SK-N-SH (cell line): Measurements from ENCODE around the gene PCSK2. TPM values are rescaled to one million over a fixed set of nuclear protein-coding genes. Genes with fewer than 3 reads are reported as not detected.

Experiments
- CTCF ChIA-PET: fragments of 300-600, 350-600 bp; formaldehyde crosslinking; extraction: SDS; loops from one replicate; lab custom pipeline; 2021; lab: Yijun Ruan, JAX
- POLR2A ChIA-PET: fragments of 350-600 bp; sonication (Branson Sonifier 250); formaldehyde crosslinking; extraction: SDS; loops from one replicate; lab custom pipeline; 2020; ENCODE audit warnings: antibody characterized with exemption, inconsistent platforms; lab: Yijun Ruan, JAX
- DNase-seq: peaks from one replicate; pipeline ENCODE4 v3.0.0; 2012
- H2AFZ ChIP-seq: fragments of 200-600 bp; sonication (generic); 2 replicates; pipeline ENCODE4 v1.8.1; 2016; ENCODE audit warnings: antibody characterized with exemption, mild to moderate bottlenecking, low read depth
- H3F3A ChIP-seq: fragments of 200-600 bp; sonication (generic); replicated peaks from 2 replicates; pipeline ENCODE3; 2016; ENCODE audit warnings: antibody characterized with exemption, mild to moderate bottlenecking; ENCODE audit not compliant: insufficient read depth
- H3K27ac ChIP-seq, 2 experiments: fragments of 200-500 bp in 1 of 2; fragments of 200-600 bp in 1 of 2; sonication (Bioruptor generic) in 1 of 2; sonication (generic), shearing (Covaris generic) in 1 of 2; 2 replicates each; pipeline versions ENCODE4 v1.5.1 to v1.6.1; 2014 to 2016; ENCODE audit warnings: low read depth in 2 of 2, inconsistent platforms in 1 of 2, low read length in 1 of 2, mild to moderate bottlenecking in 1 of 2, mixed read lengths in 1 of 2
- H3K27me3 ChIP-seq: fragments of 200-600 bp; sonication (generic), shearing (Covaris generic); 2 replicates; pipeline ENCODE4 v1.6.1; 2016; ENCODE audit warnings: mixed run types; ENCODE audit not compliant: insufficient read depth
- H3K36me3 ChIP-seq, 2 experiments: fragments of 200-500 bp in 1 of 2; fragments of 200-600 bp in 1 of 2; sonication (Bioruptor generic) in 1 of 2; sonication (generic) in 1 of 2; replicated peaks in 1 of 2; 2 replicates each; pipeline versions ENCODE3 to v1.5.1; 2014 to 2016; ENCODE audit warnings: low read length in 1 of 2, mild to moderate bottlenecking in 1 of 2; ENCODE audit not compliant: insufficient read depth in 2 of 2, control insufficient read depth in 1 of 2
- H3K4me1 ChIP-seq, 2 experiments: fragments of 200-500 bp in 1 of 2; fragments of 200-600 bp in 1 of 2; sonication (Bioruptor generic) in 1 of 2; sonication (generic), shearing (Covaris generic) in 1 of 2; 2 replicates each; pipeline versions ENCODE4 v1.5.1 to v1.6.1; 2014 to 2016; ENCODE audit warnings: low read depth in 1 of 2, low read length in 1 of 2, mixed run types in 1 of 2; ENCODE audit not compliant: insufficient read depth in 2 of 2, control insufficient read depth in 1 of 2
- H3K4me2 ChIP-seq: fragments of 200-600 bp; sonication (generic), shearing (Covaris generic); 2 replicates; pipeline ENCODE4 v1.6.1; 2017; ENCODE audit warnings: mixed run types
- H3K4me3 ChIP-seq, 2 experiments: fragments of 200-500 bp in 1 of 2; fragments of 200-600 bp in 1 of 2; sonication (Bioruptor generic) in 1 of 2; sonication (generic), shearing (Covaris generic) in 1 of 2; 2 replicates each; pipeline versions ENCODE4 v1.5.1 to v1.8.1; 2014 to 2016; ENCODE audit warnings: low read depth in 2 of 2, inconsistent platforms in 1 of 2, low read length in 1 of 2, mild to moderate bottlenecking in 1 of 2, mixed read lengths in 1 of 2, moderate library complexity in 1 of 2
- H3K79me2 ChIP-seq: fragments of 200-600 bp; sonication (generic); 2 replicates; pipeline ENCODE4 v1.8.1; 2017; ENCODE audit warnings: mild to moderate bottlenecking; ENCODE audit not compliant: insufficient read depth
- H3K9ac ChIP-seq: fragments of 200-600 bp; sonication (generic); 2 replicates; pipeline ENCODE4 v1.6.1; 2017; ENCODE audit warnings: mixed run types
- H3K9me2 ChIP-seq: fragments of 200-600 bp; sonication (generic); 2 replicates; pipeline ENCODE4 v1.6.1; 2017; ENCODE audit warnings: mixed run types
- H3K9me3 ChIP-seq: fragments of 200-600 bp; sonication (generic); 2 replicates; pipeline ENCODE4 v1.6.1; 2017; ENCODE audit warnings: mixed run types, mild to moderate bottlenecking, moderate library complexity
- H4K20me1 ChIP-seq: fragments of 200-600 bp; sonication (generic); 2 replicates; pipeline ENCODE4 v1.6.1; 2017; ENCODE audit warnings: mild to moderate bottlenecking, mixed run types; ENCODE audit not compliant: insufficient read depth
- ELF1 ChIP-seq: IDR thresholded peaks from 2 replicates; pipeline ENCODE4 v1.4.0; 2012
- EP300 ChIP-seq, 2 experiments: IDR thresholded peaks; 2 replicates each; pipeline versions ENCODE4 v1.4.0 to v1.6.1; 2012; ENCODE audit warnings: borderline replicate concordance in 1 of 2, low read depth in 1 of 2, low read length in 1 of 2
- GABPA ChIP-seq: IDR thresholded peaks from 2 replicates; pipeline ENCODE4 v1.4.0; 2012; ENCODE audit warnings: low read depth, mild to moderate bottlenecking
- MEF2A ChIP-seq: IDR thresholded peaks from 2 replicates; pipeline ENCODE4 v1.4.0; 2012; ENCODE audit warnings: low read depth, borderline replicate concordance
- MXI1 ChIP-seq: IDR thresholded peaks from 2 replicates; pipeline ENCODE4 v1.6.1; 2012; ENCODE audit warnings: mild to moderate bottlenecking, low read depth, low read length, improper control_type of control experiment
- NFIC ChIP-seq: IDR thresholded peaks from 2 replicates; pipeline ENCODE4 v1.4.0; 2012; ENCODE audit warnings: borderline replicate concordance
- NRF1 ChIP-seq: IDR thresholded peaks from 2 replicates; pipeline ENCODE4 v1.6.1; 2012; ENCODE audit warnings: low read depth, mild to moderate bottlenecking, low read length
- RCOR1 ChIP-seq: fragments of 150-350 bp; IDR thresholded peaks from 2 replicates; pipeline ENCODE4 v1.6.1; 2017; ENCODE audit warnings: antibody characterized with exemption, low read length
- RFX5 ChIP-seq: IDR thresholded peaks from 2 replicates; pipeline ENCODE4 v1.6.1; 2012; ENCODE audit warnings: mild to moderate bottlenecking, improper control_type of control experiment, low read length
- TAF1 ChIP-seq: IDR thresholded peaks from 2 replicates; pipeline ENCODE4 v1.6.1; 2012; ENCODE audit warnings: low read depth, mild to moderate bottlenecking, low read length, moderate library complexity, borderline replicate concordance
- TCF12 ChIP-seq: IDR thresholded peaks from 2 replicates; pipeline ENCODE4 v1.4.0; 2012
- TEAD4 ChIP-seq: IDR thresholded peaks from 2 replicates; pipeline ENCODE4 v1.4.0; 2012; ENCODE audit warnings: mild to moderate bottlenecking, borderline replicate concordance; ENCODE audit not compliant: insufficient read depth
- YY1 ChIP-seq: IDR thresholded peaks from 2 replicates; pipeline ENCODE4 v1.4.0; 2012; ENCODE audit warnings: low read depth, mild to moderate bottlenecking
- WGBS: methylation state at CpG from one replicate; pipeline ENCODE4 v1.1.6; 2017; ENCODE audit warnings: low lambda C conversion rate; 5-methylcytosine and 5-hydroxymethylcytosine counted together
- polyA plus RNA-seq, 3 experiments: library from polyadenylated mRNA; depleted of rRNA; stranded (reverse); fragments of >200 nt; gene quantifications; 2 replicates each; pipeline ENCODE4 v1.2.3, GENCODE V29; 2012
- TF ChIP-seq, protein P1 (sequence below): IDR thresholded peaks from 2 replicates; pipeline ENCODE4 v1.4.0; 2012; ENCODE audit warnings: low read depth, borderline replicate concordance
- TF ChIP-seq, protein P2 (sequence below): fragments of 200-600 bp; sonication (generic); IDR thresholded peaks from 2 replicates; pipeline ENCODE4 v1.6.1; 2017; ENCODE audit warnings: antibody characterized with exemption, mild to moderate bottlenecking, moderate library complexity
- TF ChIP-seq, protein P3 (sequence below): fragments of 150-350 bp; IDR thresholded peaks from 2 replicates; pipeline ENCODE4 v1.6.1; 2017; ENCODE audit warnings: antibody characterized with exemption, low read length, low read depth, borderline replicate concordance

The PCSK2 gene
- polyA plus RNA-seq, 1 of the 3 experiments (the other 2 are of a cell fraction), result not detected

DNA sequence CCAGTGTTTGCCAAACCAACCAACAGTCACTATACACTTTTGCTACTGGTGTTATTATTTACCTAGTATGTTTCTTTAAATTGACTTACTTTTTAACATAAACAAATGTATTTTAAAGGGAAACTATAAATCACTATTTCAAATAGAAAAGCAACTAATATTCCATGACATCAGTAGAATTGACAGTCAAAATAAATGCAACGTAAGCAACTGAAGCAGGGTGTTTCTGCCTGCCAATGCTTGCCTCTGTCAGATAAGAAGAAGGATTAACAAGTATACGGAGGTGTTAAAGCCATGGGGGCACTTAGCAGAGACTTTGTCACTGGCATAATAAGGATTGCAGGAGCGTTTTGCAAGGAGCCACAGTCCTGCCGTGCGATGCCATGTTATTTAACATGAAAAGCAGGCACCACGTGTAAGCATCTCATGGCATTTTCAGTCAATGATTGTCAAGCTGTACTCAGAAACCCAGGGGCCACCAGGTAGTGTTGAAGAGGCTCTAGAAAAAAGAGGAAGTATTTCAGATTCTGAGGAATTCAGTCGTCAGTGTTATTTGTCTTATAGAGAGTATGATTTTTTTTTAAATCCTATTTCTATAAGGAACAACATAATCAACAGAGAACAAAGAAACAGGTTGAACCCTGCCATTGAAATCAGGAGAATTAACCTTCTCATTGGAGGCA lies 172.6 kb downstream of the PCSK2 start:
- TF ChIP-seq NFIC, result no peak
- TF ChIP-seq, all 33 proteins: peak for 0
- H3K36me3 ChIP-seq, result no peaks in the 10 kb centered on the region
- no peaks in the 10 kb centered on the region for H3K4me1 ChIP-seq
- ChIA-PET CTCF (no interaction called here), POLR2A (no interaction called here)
- no peaks in the 10 kb centered on the region for H3K9me3 ChIP-seq
- no peak overlapping the region for H3K27ac ChIP-seq
- H3K4me2 ChIP-seq, result no peak overlapping the region
- H3K27me3 ChIP-seq, result no peaks in the 10 kb centered on the region
- H3K79me2 ChIP-seq, result no peaks in the 10 kb centered on the region
- H3K9ac ChIP-seq, result no peak overlapping the region
- DNase-seq, result no peak
- no peaks in the 10 kb centered on the region for H3K9me2 ChIP-seq
- no peaks in the 10 kb centered on the region for H4K20me1 ChIP-seq
- no peak overlapping the region for H2AFZ ChIP-seq
- no peak overlapping the region for H3K4me3 ChIP-seq
- 35% methylated on average over 7 of the region's 7 CpGs for WGBS
- H3F3A ChIP-seq, result no peaks in the 10 kb centered on the region

DNA sequence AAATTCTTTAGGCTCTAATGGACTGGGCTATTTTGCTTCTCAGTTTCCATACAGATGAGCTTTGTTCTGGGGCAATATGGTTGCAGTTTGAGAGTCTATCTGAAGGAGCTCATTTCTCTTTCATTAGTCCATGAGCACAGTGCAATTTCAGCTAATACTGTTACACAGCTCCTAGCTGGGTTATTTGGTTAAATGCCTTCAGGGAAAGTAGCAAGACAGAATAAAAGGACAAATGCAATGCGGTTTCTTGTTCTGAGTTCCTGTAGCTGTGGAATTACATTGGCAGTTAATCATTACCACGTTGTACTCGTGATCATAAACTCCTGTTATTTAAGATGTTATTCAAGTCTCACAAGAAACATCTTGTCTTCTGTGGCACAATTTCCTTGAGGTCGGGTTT lies 176.6 kb downstream of the PCSK2 start:
- Histone ChIP-seq H3K27me3 (no peaks in the 10 kb centered on the region), H3K36me3 (no peaks in the 10 kb centered on the region), H3K9ac (no peak overlapping the region), H3K9me3 (no peaks in the 10 kb centered on the region), H2AFZ (no peak overlapping the region), H3K27ac (no peak overlapping the region), H4K20me1 (no peaks in the 10 kb centered on the region), H3F3A (no peaks in the 10 kb centered on the region), H3K79me2 (no peaks in the 10 kb centered on the region), H3K4me3 (no peak overlapping the region), H3K4me1 (no peaks in the 10 kb centered on the region), H3K4me2 (no peak overlapping the region), H3K9me2 (no peaks in the 10 kb centered on the region)
- CTCF ChIA-PET, result no interaction called here
- DNase-seq, result no peak
- WGBS, result 16% methylated on average over 4 of the region's 4 CpGs
- TF ChIP-seq NRF1 (no peak), YY1 (no peak), TEAD4 (no peak), TCF12 (no peak), RFX5 (no peak), MEF2A (no peak)
- TF ChIP-seq, protein P1, sequence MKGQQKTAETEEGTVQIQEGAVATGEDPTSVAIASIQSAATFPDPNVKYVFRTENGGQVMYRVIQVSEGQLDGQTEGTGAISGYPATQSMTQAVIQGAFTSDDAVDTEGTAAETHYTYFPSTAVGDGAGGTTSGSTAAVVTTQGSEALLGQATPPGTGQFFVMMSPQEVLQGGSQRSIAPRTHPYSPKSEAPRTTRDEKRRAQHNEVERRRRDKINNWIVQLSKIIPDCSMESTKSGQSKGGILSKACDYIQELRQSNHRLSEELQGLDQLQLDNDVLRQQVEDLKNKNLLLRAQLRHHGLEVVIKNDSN, result no peak
- POLR2A ChIA-PET, result no interaction called here

DNA sequence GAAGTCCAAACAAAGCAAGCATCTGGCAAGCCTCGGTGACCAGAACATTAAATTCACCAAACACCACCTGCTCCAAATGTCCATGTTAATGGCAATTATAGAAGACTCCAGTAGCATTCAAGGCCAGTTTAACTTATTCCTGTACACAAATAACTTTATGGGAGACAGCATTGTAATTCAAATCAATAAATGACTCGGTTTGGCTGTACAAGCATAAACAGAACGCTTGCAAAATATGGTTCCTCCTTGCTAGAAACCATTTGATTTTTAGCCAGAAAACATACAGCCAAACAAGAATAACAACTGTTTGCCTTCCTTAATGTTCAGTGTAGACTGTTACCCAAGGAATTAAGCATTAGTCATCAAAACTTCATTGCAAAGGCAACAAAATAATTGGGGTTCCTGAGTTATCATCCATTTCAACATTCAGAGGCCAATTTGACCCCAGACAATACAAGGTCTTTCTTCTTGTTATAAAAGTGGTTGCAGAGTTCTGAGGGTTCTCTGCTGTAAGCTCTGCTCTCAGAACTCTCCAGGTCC lies 179.3 kb downstream of the PCSK2 start:
- POLR2A ChIA-PET, result no interaction called here
- Histone ChIP-seq H4K20me1 (no peaks in the 10 kb centered on the region), H3K9me3 (no peaks in the 10 kb centered on the region), H3K36me3 (no peaks in the 10 kb centered on the region), H3K9ac (no peak overlapping the region), H3K4me2 (no peak overlapping the region), H3K4me1 (no peaks in the 10 kb centered on the region), H3K4me3 (no peak overlapping the region), H2AFZ (no peak overlapping the region), H3K79me2 (no peaks in the 10 kb centered on the region), H3K9me2 (no peaks in the 10 kb centered on the region), H3K27ac (no peak overlapping the region), H3K27me3 (no peaks in the 10 kb centered on the region), H3F3A (no peaks in the 10 kb centered on the region)
- 43% methylated on average over 3 of the region's 3 CpGs for WGBS
- no peak for DNase-seq
- CTCF ChIA-PET, result interaction anchor here (0.9 kb wide), 1 partner anchor 8 kb away, joined by 3 read pairs; no protein-coding TSS in a partner anchor
- TF ChIP-seq ELF1 (no peak), TEAD4 (no peak), MXI1 (no peak), GABPA (no peak), EP300 (IDR thresholded peaks at IDR 0.05; ENCODE audit: borderline replicate concordance in 1 of 2, low read depth in 1 of 2, low read length in 1 of 2) (no peak), RCOR1 (no peak), TAF1 (no peak)
- TF ChIP-seq, protein P2, sequence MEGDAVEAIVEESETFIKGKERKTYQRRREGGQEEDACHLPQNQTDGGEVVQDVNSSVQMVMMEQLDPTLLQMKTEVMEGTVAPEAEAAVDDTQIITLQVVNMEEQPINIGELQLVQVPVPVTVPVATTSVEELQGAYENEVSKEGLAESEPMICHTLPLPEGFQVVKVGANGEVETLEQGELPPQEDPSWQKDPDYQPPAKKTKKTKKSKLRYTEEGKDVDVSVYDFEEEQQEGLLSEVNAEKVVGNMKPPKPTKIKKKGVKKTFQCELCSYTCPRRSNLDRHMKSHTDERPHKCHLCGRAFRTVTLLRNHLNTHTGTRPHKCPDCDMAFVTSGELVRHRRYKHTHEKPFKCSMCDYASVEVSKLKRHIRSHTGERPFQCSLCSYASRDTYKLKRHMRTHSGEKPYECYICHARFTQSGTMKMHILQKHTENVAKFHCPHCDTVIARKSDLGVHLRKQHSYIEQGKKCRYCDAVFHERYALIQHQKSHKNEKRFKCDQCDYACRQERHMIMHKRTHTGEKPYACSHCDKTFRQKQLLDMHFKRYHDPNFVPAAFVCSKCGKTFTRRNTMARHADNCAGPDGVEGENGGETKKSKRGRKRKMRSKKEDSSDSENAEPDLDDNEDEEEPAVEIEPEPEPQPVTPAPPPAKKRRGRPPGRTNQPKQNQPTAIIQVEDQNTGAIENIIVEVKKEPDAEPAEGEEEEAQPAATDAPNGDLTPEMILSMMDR, result no peak
- TF ChIP-seq, protein P3, sequence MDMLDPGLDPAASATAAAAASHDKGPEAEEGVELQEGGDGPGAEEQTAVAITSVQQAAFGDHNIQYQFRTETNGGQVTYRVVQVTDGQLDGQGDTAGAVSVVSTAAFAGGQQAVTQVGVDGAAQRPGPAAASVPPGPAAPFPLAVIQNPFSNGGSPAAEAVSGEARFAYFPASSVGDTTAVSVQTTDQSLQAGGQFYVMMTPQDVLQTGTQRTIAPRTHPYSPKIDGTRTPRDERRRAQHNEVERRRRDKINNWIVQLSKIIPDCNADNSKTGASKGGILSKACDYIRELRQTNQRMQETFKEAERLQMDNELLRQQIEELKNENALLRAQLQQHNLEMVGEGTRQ, result no peak
- TF ChIP-seq, protein P1, result no peak
